Measurements from ENCODE around the gene CKLF.
A peak's percentile ranks its signal among the peaks of the same experiment; 100 is the strongest.
"Not testable (repeated sequence)": the region's sequence is repeated elsewhere in the genome, so short reads cannot be mapped to it uniquely, and the experiment has no call there.

CKLF gene

GRCh38 chr16:66552286-66553177, at the start of gene CKLF:
Gene CKLF, plus strand, starts transcription at chr16:66552576. Its CDS starts 140 bp downstream, at chr16:66552716.
- DNase-seq (ENCODE audit: low spot score) = peak; percentile 93

GRCh38 chr16:66503030-66503429, 49.3 kb upstream of the CKLF start:
- no peak for DNase-seq (ENCODE audit: low spot score)

GRCh38 chr16:66503612-66504011, 48.8 kb upstream of the CKLF start:
- DNase-seq (ENCODE audit: low spot score) = no peak

- no peak for DNase-seq (ENCODE audit: low spot score)
Observed at GRCh38 chr16:66507731-66508239, 44.6 kb upstream of the CKLF start.

GRCh38 chr16:66508248-66508913, 44.0 kb upstream of the CKLF start:
- no peak for DNase-seq (ENCODE audit: low spot score)

- no peak for DNase-seq (ENCODE audit: low spot score)
Observed at GRCh38 chr16:66508914-66509496, 43.4 kb upstream of the CKLF start.

GRCh38 chr16:66509576-66509975, 42.8 kb upstream of the CKLF start:
- DNase-seq (ENCODE audit: low spot score) = no peak

GRCh38 chr16:66510298-66510697, 42.1 kb upstream of the CKLF start:
- DNase-seq (ENCODE audit: low spot score) = no peak

GRCh38 chr16:66510711-66511601, 41.4 kb upstream of the CKLF start:
- DNase-seq (ENCODE audit: low spot score) = no peak

GRCh38 chr16:66511602-66512271, 40.6 kb upstream of the CKLF start:
- no peak for DNase-seq (ENCODE audit: low spot score)

GRCh38 chr16:66512272-66513110, 39.9 kb upstream of the CKLF start:
- no peak for DNase-seq (ENCODE audit: low spot score)

GRCh38 chr16:66513111-66513723, 39.2 kb upstream of the CKLF start:
- DNase-seq (ENCODE audit: low spot score) = no peak

GRCh38 chr16:66514391-66514790, 38.0 kb upstream of the CKLF start:
- DNase-seq (ENCODE audit: low spot score) = not testable (repeated sequence)

- not testable (repeated sequence) for DNase-seq (ENCODE audit: low spot score)
Observed at GRCh38 chr16:66514980-66515595, 37.3 kb upstream of the CKLF start.

GRCh38 chr16:66515596-66516508, 36.5 kb upstream of the CKLF start:
- peak; percentile 33 for DNase-seq (ENCODE audit: low spot score)

GRCh38 chr16:66516509-66516807, 35.9 kb upstream of the CKLF start:
- DNase-seq (ENCODE audit: low spot score) = no peak

GRCh38 chr16:66516808-66517585, 35.4 kb upstream of the CKLF start:
- peak; percentile 90 for DNase-seq (ENCODE audit: low spot score)

Measured in CD4-positive, alpha-beta T cell treated with Interleukin-15 for 4 hours (primary cell).